A549 treated with DMSO at 1 μM for 4 hours (cell line): Measurements from ENCODE around the gene SH3GLB2. TPM values are rescaled to one million over a fixed set of nuclear protein-coding genes. Genes with fewer than 3 reads are reported as not detected.

ENCODE experiments used
- total RNA-seq: library from RNA; stranded (reverse); fragments of 200-300 nt; extraction: Qiagen RNA extraction; gene quantifications from 5 replicates; pipeline ENCODE4 v1.2.3, GENCODE V29; 2022; ENCODE audit warnings: low read depth

Gene SH3GLB2
- total RNA-seq = 36.9 to 52.6 TPM (median 49.2 TPM) in 5 replicates

GRCh38 chr9:129028192-129028966 is at the start of gene SH3GLB2:
SH3GLB2 (minus strand) TSS chr9:129028331; CDS start chr9:129028154, 177 bp downstream.

GRCh38 chr9:129036241-129036922 is 8.3 kb upstream of the SH3GLB2 start, which contains the start of gene MIGA2:
MIGA2 (plus strand) TSS chr9:129036626; CDS start chr9:129040595, 3,969 bp downstream.

Other genes starting within 250 kb of the SH3GLB2 start
- 19.1 to 22.6 TPM (median 21.2 TPM) in 5 replicates for gene TBC1D13, start 241.1 kb downstream of the SH3GLB2 start, total RNA-seq
- 13.9 to 28.9 TPM (median 26.9 TPM) in 5 replicates for gene ENDOG, start 209.8 kb downstream of the SH3GLB2 start, total RNA-seq
- 18.9 to 46.7 TPM (median 43.2 TPM) in 5 replicates for gene SPOUT1, start 198.5 kb downstream of the SH3GLB2 start, total RNA-seq
- 7.5 to 10.3 TPM (median 8.9 TPM) in 5 replicates for gene KYAT1, start 146.4 kb downstream of the SH3GLB2 start, total RNA-seq
- gene LRRC8A, start 146.2 kb downstream of the SH3GLB2 start, total RNA-seq = 39.2 to 44.4 TPM (median 44.0 TPM) in 5 replicates
- 0.17 TPM in 1 of 5 replicates, not detected in the others for gene PHYHD1, start 107.3 kb downstream of the SH3GLB2 start, total RNA-seq
- 31.6 to 38.3 TPM (median 34.6 TPM) in 5 replicates for gene DOLK, start 80.7 kb downstream of the SH3GLB2 start, total RNA-seq
- gene NUP188, start 80.6 kb downstream of the SH3GLB2 start, total RNA-seq = 35.1 to 46.4 TPM (median 41.6 TPM) in 5 replicates
- gene MIGA2, start 8.3 kb upstream of the SH3GLB2 start, total RNA-seq = 11.6 to 14.8 TPM (median 13.9 TPM) in 5 replicates
- gene DOLPP1, start 52.8 kb upstream of the SH3GLB2 start, total RNA-seq = 17.6 to 23.6 TPM (median 22.1 TPM) in 5 replicates
- gene CRAT, start 82.5 kb upstream of the SH3GLB2 start, total RNA-seq = 25.2 to 31.8 TPM (median 27.8 TPM) in 5 replicates
- 118 to 139 TPM (median 136 TPM) in 5 replicates for gene PTPA, start 83.1 kb upstream of the SH3GLB2 start, total RNA-seq
- 33.9 to 81.5 TPM (median 71.7 TPM) in 5 replicates for gene IER5L, start 149.9 kb upstream of the SH3GLB2 start, total RNA-seq